GM12801 (cell line): ENCODE data around the gene SLC32A1.

ENCODE experiments used
- CTCF ChIP-seq: IDR thresholded peaks from one replicate; pipeline ENCODE4 v1.5.1; 2011; ENCODE audit warnings: control low read depth; ENCODE audit not compliant: insufficient read length; ENCODE audit errors: extremely low read depth

Gene SLC32A1

DNA sequence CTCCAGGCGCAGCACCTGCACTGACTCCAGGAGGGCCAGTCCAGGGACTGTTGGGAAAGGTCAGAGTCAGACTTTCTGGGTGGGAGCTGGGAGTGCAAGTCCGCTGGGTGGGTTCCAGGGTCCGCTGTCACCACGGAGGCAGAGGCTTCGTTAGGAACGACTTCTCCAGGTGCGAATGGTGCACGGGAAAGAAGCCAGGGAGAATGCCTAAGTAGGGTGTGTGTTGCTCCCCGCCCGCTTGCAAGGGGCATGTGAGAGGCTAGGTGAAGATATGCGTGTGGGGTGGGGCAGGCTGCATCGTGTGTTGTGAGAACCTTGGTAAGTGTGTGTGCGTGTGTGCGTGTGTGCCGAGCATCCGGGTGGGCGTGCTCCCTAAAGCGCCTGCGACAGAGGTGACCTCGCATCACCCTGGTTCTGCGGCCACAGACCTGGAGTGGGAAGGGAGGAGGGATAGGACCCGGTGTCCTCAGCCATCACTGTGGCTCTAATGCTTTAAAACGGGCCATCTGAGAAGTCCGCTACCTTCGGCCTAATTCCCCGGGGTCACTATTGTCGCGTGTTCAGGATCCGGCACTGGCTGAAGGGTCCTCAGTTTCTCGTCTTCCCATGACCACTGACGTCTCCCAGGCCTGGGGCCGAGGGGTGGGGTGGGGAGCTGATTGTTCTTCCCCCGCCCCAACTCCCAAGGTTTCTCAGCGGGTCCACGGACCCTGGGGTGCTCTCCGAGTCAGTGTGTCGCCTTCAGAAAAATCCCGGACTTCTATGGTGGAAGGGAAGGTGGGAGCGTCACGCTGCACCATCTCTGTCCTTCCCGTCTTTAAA, 6.1 kb downstream of the SLC32A1 start:
- TF ChIP-seq CTCF, result no peak

GRCh38 chr20:38730989-38731737, 6.9 kb downstream of the SLC32A1 start:
- peak; percentile 44 for TF ChIP-seq CTCF

DNA sequence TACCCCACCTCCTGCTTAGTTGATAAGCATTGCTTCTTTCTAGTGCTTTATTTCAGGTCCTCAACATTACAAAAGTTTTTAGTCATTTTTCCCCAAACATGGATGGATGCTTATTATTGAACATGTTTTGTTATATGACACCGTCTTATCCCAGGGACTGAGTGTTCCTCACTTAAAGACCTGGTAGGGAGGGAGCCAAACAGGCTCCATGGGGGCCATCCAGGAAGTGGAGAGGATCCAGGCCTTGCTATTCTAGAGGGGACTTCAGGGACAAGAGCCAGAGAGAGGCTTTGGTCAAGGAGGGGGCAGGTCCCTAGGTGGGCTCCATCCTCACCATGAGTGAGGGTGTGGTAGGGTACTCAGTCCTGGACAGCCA, 7.4 kb downstream of the SLC32A1 start:
- no peak for TF ChIP-seq CTCF

DNA sequence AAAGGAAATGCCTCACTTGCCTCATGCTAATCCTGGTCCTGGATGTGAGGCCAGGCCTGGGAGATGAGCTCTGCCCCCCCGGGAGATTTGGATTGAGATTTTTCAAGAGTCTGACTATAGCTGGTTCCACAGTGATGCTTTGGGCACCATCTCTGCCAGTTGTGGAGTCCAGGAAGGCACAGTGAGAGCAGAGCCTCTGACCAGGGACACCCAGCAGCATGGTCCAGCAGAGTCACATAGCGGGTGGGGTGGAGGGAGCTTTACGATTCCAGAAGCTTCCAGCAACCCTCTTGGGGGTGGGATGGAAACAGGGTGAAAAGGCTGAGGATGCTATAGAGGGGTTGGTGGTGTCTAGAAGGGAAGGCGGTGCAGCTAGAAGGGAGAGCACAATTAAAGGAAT, 8.7 kb downstream of the SLC32A1 start:
- TF ChIP-seq CTCF, result no peak

GRCh38 chr20:38735172-38735571, 10.9 kb downstream of the SLC32A1 start:
- TF ChIP-seq CTCF, result no peak

GRCh38 chr20:38737887-38738286, 13.6 kb downstream of the SLC32A1 start:
- no peak for TF ChIP-seq CTCF

DNA sequence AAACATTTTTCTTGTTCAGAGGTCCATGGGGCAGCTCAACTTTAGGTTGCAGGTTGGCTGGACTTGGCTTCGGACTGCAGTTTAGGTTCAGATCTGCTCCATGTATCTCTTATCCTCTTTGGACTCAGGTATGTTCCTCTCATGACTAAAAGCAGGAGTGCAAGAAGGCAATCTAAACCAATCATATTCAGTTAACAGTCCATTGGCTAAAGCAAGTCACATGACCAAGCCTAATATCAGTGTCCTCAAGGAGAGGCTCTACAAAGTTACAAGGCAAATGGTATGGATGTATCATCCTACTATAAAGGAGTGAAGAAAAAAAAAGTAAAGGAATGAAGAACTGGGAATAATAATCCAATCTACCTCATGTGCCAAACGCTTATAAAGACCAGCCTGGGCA, 21.5 kb downstream of the SLC32A1 start:
- no peak for TF ChIP-seq CTCF
